BLaER1 treated with 17β-estradiol and CSF1 and Interleukin-3, amounts not matched to agents 10 nM and 100 nM (cell line): ENCODE data around the gene CORO2B.

Source experiments
- H3K27ac ChIP-seq, 11 experiments: shearing (Covaris generic); formaldehyde crosslinking; 2 replicates each; pipeline ENCODE4 v1.8.1; 2022
- H3K27me3 ChIP-seq, 11 experiments: shearing (Covaris generic); formaldehyde crosslinking; 2 replicates each; pipeline ENCODE4 v1.8.1; 2022
- H3K36me3 ChIP-seq, 11 experiments: shearing (Covaris generic); formaldehyde crosslinking; 2 replicates each; pipeline ENCODE4 v1.8.1; 2022
- H3K4me1 ChIP-seq, 10 experiments: shearing (Covaris generic); formaldehyde crosslinking; 2 replicates each; pipeline ENCODE4 v1.8.1; 2022
- H3K4me2 ChIP-seq, 11 experiments: shearing (Covaris generic); formaldehyde crosslinking; 2 replicates each; pipeline ENCODE4 v1.8.1; 2022
- H3K4me3 ChIP-seq, 10 experiments: shearing (Covaris generic); formaldehyde crosslinking; 2 replicates each; pipeline ENCODE4 v1.8.1; 2022
- H3K9ac ChIP-seq, 11 experiments: shearing (Covaris generic); formaldehyde crosslinking; 2 replicates each; pipeline ENCODE4 v1.8.1; 2022
- H3K9me3 ChIP-seq, 11 experiments: shearing (Covaris generic); formaldehyde crosslinking; replicated peaks in 1 of 11; 2 replicates each; pipeline ENCODE4 v1.8.1; 2022
- H4K20me1 ChIP-seq, 11 experiments: shearing (Covaris generic); formaldehyde crosslinking; 2 replicates each; pipeline ENCODE4 v1.8.1; 2022
- Cebpa-rat ChIP-seq, 11 experiments: shearing (Covaris generic); IDR thresholded peaks; 2 replicates each; pipeline ENCODE4 v1.8.1; 2022

The CORO2B gene, protein sequence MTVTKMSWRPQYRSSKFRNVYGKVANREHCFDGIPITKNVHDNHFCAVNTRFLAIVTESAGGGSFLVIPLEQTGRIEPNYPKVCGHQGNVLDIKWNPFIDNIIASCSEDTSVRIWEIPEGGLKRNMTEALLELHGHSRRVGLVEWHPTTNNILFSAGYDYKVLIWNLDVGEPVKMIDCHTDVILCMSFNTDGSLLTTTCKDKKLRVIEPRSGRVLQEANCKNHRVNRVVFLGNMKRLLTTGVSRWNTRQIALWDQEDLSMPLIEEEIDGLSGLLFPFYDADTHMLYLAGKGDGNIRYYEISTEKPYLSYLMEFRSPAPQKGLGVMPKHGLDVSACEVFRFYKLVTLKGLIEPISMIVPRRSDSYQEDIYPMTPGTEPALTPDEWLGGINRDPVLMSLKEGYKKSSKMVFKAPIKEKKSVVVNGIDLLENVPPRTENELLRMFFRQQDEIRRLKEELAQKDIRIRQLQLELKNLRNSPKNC

DNA sequence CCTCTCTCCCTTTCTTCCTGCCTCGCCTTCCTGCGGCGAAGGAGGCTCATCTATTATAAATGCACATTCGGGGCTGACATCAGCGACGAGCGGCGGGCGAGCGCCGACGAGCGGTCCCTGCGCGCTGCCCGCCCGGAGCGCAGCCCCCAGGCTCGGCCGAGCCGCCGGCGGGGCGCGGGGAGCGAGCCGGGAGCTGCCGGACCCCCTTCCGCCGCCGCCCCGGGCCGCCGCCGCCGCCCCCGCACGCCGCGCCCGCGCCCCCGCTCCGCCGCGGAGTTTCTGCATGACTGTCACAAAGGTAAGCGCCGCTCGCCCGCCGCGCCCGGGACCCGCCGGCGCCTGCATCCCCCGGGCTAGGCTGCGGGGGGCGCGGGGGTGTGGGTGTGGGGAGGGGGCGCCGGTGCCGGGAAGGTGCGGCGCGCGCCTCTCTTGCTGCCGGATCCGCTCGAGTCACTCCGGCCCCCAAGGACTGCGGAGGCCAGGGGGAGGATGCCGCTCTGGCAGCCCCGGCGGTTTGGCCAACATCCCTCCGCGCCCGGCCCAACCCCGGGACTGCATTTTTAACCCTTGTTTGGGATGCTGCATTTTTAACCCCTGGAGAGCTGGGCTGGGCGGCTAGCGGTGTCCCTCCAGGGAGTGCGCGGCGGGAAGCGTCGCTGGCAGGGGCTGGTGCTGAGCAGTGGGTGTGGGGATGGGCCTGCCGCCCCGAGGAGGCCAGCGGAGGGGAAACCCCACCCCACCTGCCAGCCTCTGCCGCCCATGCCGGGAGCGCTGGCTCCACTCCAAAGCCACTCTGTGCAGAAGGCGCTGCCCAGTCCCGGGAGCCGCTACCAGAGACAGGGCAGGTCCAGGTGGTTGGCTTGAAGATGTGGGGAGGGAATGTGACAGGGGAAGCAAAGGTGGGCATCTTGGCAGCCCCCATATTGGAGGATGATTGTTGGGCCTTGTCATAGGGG, at the start of gene CORO2B:
TSS of gene CORO2B (plus strand) at position 14 of the 956 bp plus-strand sequence. CDS start at position 284, 270 bp downstream.
- Histone ChIP-seq H3K4me3 (peak within 1 kb of the TSS; percentile 60 to 84 (median 76)), H3K4me1 (peaks cover 18 to 92% (median 87%) of the 10 kb centered on the region in 10 experiments), H3K9ac (peak within 1 kb of the TSS; percentile 64 to 93 (median 86); a peak in 21 of 22 replicates), H4K20me1 (peaks cover 0 to 48% (median 38%) of the 10 kb centered on the region in 11 experiments; a peak in 15 of 22 replicates), H3K4me2 (peak within 1 kb of the TSS; percentile 88 to 100 (median 97)), H3K9me3 (no peaks in the 10 kb centered on the region), H3K27me3 (peaks cover 0 to 43% (median 0%) of the 10 kb centered on the region in 11 experiments; a peak in 6 of 22 replicates), H3K36me3 (no peaks in the 10 kb centered on the region), H3K27ac (peak within 1 kb of the TSS in 9 of 11 experiments; percentile 57 to 94 (median 89); a peak in 18 of 22 replicates)
- no peak for TF ChIP-seq Cebpa-rat (IDR thresholded peaks at IDR 0.05)

DNA sequence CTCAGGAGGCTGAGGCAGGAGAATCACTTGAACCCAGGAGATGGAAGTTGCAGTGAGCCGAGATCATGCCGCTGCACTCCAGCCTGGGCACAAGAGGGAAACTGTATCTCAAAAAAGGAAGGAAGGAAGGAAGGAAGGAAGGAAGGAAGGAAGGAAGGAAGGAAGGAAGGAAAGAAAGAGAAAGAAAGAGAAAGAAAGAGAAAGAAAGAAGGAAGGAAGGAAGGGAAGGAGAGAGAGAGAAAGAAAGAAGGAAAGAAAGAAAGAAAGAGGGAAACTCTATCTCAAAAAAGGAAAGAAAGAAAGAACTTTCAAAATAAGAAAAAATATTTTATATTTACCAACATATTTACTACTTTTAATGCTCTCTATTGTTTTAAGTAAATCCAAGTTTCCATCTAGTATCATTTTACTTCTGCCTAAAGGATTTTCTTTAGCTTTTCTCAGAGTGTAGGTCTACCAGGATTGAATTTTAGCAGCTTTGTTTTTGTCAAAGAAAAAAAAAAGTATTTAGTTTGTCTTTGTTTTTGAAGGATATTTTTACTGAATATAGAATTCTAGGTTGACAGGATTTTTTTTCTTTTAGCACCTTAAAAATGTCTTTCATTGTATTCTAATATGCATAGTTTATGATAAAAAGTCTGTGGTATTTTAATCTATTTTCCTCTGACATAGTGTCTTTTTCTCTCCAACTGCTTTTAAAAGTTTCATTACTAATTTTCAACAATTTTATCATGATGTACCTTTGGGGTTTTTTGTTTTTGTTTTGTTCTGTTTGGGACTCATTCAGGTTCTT, 47.2 kb upstream of the CORO2B start:
- peaks cover 20 to 28% (median 23%) of the 10 kb centered on the region in 11 experiments; a peak in 19 of 22 replicates for H3K9me3 ChIP-seq
- no peak for TF ChIP-seq Cebpa-rat (IDR thresholded peaks at IDR 0.05)
- no peak overlapping the region for H3K27ac ChIP-seq
- no peak overlapping the region for H3K4me2 ChIP-seq
- no peaks in the 10 kb centered on the region for H4K20me1 ChIP-seq
- H3K9ac ChIP-seq: no peak overlapping the region
- H3K36me3 ChIP-seq: no peaks in the 10 kb centered on the region
- no peak overlapping the region for H3K4me3 ChIP-seq
- no peaks in the 10 kb centered on the region for H3K27me3 ChIP-seq
- H3K4me1 ChIP-seq: peaks cover 9 to 27% (median 24%) of the 10 kb centered on the region in 10 experiments; a peak in 19 of 20 replicates

DNA sequence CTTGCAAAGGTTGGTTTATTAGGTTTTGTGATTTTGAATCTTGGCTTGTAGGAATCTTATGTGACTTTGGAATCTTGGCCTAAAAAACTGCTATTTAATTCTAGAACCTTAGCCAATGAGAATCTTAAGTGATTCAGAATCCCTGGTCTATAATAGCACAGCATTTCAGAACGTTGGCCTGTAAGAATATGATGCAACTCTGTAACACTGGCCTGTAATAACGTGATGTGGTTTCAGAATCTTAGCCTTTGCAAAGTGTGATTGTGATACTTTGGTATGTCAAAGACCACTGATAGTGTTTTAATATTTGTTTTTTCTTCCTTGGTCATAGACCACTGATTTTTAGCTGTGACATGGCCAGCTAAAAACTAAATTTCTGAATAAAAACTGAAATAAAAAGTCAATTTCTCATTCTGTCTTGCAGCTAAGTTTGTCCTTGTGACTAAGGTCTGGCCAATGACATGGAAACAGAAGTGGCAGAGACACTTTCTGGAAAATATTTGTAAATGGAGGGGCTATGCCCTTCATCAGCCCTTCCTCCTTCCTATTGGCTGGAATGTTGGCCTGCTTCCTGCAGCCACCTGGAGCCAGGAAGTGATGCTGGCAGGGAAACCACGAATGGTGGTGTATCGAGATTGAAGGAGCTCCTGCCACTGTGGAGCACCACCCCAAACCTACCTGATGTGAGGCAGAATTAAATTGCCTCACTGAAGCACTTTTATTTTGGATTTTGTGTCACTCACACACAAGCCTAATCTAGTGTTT, 42.3 kb upstream of the CORO2B start:
- Histone ChIP-seq H3K9me3 (peaks cover 8 to 20% (median 13%) of the 10 kb centered on the region in 11 experiments; a peak in 18 of 22 replicates), H3K27me3 (no peaks in the 10 kb centered on the region), H3K9ac (no peak overlapping the region), H3K36me3 (no peaks in the 10 kb centered on the region), H3K4me3 (no peak overlapping the region), H3K27ac (no peak overlapping the region), H3K4me2 (0 out of 22 replicates have a peak overlapping the region, but pooled peaks of 1 of the 11 experiments have one; percentile 2), H3K4me1 (peaks cover 0 to 18% (median 15%) of the 10 kb centered on the region in 10 experiments; a peak in 13 of 20 replicates), H4K20me1 (no peaks in the 10 kb centered on the region)
- peak in 1 of 11 experiments; percentile 27; a peak in 2 of 22 replicates for TF ChIP-seq Cebpa-rat (IDR thresholded peaks at IDR 0.05)

- peaks cover 0 to 18% (median 15%) of the 10 kb centered on the region in 10 experiments; a peak in 13 of 20 replicates for H3K4me1 ChIP-seq
- no peak for TF ChIP-seq Cebpa-rat (IDR thresholded peaks at IDR 0.05)
- H3K4me2 ChIP-seq: 0 out of 22 replicates have a peak overlapping the region, but pooled peaks of 1 of the 11 experiments have one; percentile 2
- H3K9me3 ChIP-seq: peaks cover 2 to 14% (median 7%) of the 10 kb centered on the region in 11 experiments; a peak in 15 of 22 replicates
- H3K36me3 ChIP-seq: no peaks in the 10 kb centered on the region
- H3K27ac ChIP-seq: no peak overlapping the region
- no peak overlapping the region for H3K9ac ChIP-seq
- H3K27me3 ChIP-seq: no peaks in the 10 kb centered on the region
- no peak overlapping the region for H3K4me3 ChIP-seq
- H4K20me1 ChIP-seq: no peaks in the 10 kb centered on the region
These were observed 41.7 kb upstream of the CORO2B start for GRCh38 chr15:68537097-68537496.

DNA sequence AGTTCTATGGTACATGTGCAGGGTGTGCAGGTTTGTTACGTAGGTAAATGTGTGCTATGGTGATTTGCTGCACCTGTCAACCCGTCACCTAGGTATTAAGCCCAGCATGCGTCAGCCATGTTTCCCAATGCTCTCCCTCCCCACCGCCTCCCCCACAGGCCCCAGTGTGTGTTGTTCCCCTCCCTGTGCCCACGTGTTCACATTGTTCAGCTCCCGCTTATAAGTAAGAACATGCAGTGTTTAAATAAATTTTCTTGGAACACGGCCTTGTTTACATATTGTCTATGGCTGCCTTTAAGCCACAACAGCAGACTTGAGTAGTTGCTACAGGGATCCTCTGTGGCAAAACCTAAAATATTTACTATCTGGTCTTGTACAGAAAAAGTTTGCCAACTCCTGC, 41.3 kb upstream of the CORO2B start:
- no peak overlapping the region for H3K27ac ChIP-seq
- peaks cover 0 to 10% (median 3%) of the 10 kb centered on the region in 11 experiments; a peak in 8 of 22 replicates for H3K9me3 ChIP-seq
- H3K36me3 ChIP-seq: no peaks in the 10 kb centered on the region
- no peaks in the 10 kb centered on the region for H4K20me1 ChIP-seq
- H3K27me3 ChIP-seq: no peaks in the 10 kb centered on the region
- no peak overlapping the region for H3K4me3 ChIP-seq
- H3K9ac ChIP-seq: no peak overlapping the region
- peaks cover 0 to 18% (median 15%) of the 10 kb centered on the region in 10 experiments; a peak in 13 of 20 replicates for H3K4me1 ChIP-seq
- TF ChIP-seq Cebpa-rat (IDR thresholded peaks at IDR 0.05): no peak
- no peak overlapping the region for H3K4me2 ChIP-seq

- Histone ChIP-seq H3K4me1 (peaks cover 0 to 10% (median 7%) of the 10 kb centered on the region in 10 experiments; a peak in 12 of 20 replicates), H3K9ac (no peak overlapping the region), H3K4me2 (no peak overlapping the region), H3K27ac (no peak overlapping the region), H3K4me3 (no peak overlapping the region), H3K36me3 (no peaks in the 10 kb centered on the region), H3K9me3 (peaks cover 0 to 6% (median 3%) of the 10 kb centered on the region in 11 experiments; a peak in 2 of 22 replicates), H3K27me3 (no peaks in the 10 kb centered on the region), H4K20me1 (no peaks in the 10 kb centered on the region)
- no peak for TF ChIP-seq Cebpa-rat (IDR thresholded peaks at IDR 0.05)
These were observed 40.5 kb upstream of the CORO2B start for GRCh38 chr15:68538311-68538710.

GRCh38 chr15:68541743-68542142, 37.0 kb upstream of the CORO2B start:
- H3K36me3 ChIP-seq: no peaks in the 10 kb centered on the region
- H4K20me1 ChIP-seq: no peaks in the 10 kb centered on the region
- H3K9me3 ChIP-seq: peaks cover 0 to 6% (median 3%) of the 10 kb centered on the region in 11 experiments; a peak in 2 of 22 replicates
- TF ChIP-seq Cebpa-rat (IDR thresholded peaks at IDR 0.05): no peak
- H3K9ac ChIP-seq: no peak overlapping the region
- H3K4me2 ChIP-seq: no peak overlapping the region
- no peak overlapping the region for H3K4me3 ChIP-seq
- H3K27me3 ChIP-seq: no peaks in the 10 kb centered on the region
- peaks cover 0 to 3% (median under 1%) of the 10 kb centered on the region in 10 experiments; a peak in 3 of 20 replicates for H3K4me1 ChIP-seq
- H3K27ac ChIP-seq: no peak overlapping the region
